HG02885 (cell line): ENCODE measurements around the gene ITGAV.

Experiments
- ATAC-seq: cut with Tn5 transposase; IDR thresholded peaks from one replicate; pipeline ENCODE4 v1.9.1; 2021; ENCODE audit warnings: mild to moderate bottlenecking; ENCODE audit not compliant: unreplicated experiment, poor library complexity

ITGAV gene

GRCh38 chr2:186572705-186573104, 17.2 kb upstream of the ITGAV start:
- no peak for ATAC-seq

DNA sequence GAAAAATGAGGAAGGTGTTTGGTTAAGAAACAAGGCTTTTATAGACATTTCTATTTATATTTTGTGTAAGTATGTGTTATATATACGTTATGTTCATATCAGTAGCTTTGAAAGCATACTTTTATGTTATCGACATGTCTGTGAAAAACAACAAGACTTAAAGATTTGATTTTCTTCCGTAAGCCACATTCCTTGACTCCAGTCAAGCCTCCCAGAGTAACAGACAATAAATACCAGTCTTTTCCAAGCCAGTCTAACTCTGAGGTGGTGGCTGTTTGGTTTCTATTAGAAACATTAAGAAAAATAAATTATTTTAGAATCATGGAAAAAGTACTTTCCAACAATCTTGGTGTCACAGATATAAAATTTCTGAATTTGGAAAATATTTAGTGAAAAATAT, 16.3 kb upstream of the ITGAV start:
- no peak for ATAC-seq

DNA sequence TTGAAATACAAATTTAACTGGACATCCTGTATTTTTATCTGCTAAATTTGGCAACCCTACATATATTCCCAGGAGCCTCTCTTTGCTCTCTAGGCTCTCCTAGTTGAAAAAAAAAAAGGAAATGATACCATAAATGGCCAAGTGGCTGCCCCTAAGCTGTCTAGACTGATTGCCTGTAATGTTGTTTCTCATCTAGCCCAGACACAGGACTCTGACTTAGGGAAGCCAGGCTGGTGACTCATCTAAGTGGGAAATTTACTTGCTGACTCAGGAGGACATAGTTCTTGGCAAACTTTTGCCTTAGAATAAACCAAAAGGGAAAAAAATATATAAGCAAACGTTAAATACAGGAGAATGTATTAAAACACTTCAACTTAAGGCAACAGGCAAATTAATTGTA, 14.6 kb upstream of the ITGAV start:
- no peak for ATAC-seq

- no peak for ATAC-seq
Observed at GRCh38 chr2:186575856-186576255, 14.0 kb upstream of the ITGAV start.

- ATAC-seq: no peak
Observed at GRCh38 chr2:186576614-186577013, 13.2 kb upstream of the ITGAV start.

GRCh38 chr2:186582698-186583097, 7.2 kb upstream of the ITGAV start:
- no peak for ATAC-seq

DNA sequence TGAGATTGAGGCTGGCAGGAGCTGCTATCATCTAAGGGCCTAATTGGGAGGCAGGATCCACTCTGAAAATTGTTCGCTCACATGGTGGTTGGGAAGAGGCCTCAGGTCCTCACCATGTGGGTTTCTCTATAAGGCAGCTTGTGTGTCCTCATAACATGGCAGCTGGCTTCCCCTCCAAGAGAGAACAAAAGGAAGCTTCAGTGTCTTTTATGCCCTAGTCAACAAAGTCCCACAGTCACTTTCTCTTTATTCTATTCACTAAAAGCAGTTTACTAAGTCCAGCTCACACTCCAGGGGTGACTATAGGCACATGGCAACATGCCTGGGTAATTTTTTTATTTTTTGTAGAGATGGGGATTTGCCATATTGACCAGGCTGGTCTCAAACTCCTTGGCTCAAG, 5.8 kb upstream of the ITGAV start:
- ATAC-seq: no peak

DNA sequence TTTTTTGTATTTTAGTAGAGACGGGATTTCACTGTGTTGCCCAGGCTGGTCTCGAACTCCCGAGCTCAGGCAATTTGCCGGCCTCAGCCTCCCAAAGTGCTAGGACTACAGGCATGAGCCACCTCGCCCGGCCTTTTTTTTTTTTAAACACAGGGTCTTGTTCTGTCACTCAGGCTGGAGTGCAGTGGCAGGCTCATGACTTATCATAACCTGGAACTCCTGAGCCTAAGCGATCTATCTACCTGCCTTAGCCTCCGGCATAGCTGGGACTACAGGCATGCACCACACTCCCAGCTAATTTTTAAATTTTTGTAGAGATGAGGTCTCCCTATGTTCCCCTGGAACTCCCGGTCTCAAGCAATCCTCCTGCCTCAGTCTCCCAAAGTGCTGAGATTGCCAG, 1.4 kb upstream of the ITGAV start:
- ATAC-seq: no peak

GRCh38 chr2:186588940-186589611, 780 bp upstream of the ITGAV start:
- no peak for ATAC-seq

DNA sequence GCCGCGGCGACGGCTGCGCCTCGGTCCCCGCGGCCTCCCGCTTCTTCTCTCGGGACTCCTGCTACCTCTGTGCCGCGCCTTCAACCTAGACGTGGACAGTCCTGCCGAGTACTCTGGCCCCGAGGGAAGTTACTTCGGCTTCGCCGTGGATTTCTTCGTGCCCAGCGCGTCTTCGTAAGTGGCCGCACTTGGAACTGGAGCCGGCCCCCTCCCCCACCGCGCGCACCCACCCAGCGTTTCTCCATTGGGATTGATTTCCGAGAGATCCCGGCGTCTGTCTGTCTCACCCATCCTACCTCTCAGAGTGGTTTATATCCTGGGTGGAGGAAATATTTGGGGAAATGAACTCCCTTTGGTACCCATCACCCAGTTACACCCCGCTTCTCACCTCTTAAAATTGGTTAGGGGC, 498 bp downstream of the ITGAV start:
- ATAC-seq: no peak

GRCh38 chr2:186590759-186591505, 1.1 kb downstream of the ITGAV start:
- ATAC-seq: peak; percentile 27

DNA sequence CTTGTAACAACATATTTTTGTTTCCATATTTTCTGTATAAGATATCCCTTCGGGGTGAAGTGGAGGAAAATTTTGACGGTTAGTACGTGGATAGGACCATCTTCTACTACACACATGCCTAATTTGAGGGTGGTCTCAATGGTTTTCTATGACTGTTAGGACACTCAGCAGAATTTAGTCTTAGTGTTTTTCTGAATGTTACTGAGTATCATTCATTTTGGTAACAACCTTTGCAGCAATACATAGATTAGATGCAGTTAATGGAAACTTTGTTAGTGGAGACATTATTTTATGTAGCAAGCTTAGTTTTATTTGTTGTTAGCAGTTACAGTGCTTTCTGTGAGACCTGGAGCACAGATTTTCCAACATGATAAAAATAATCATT, 1.6 kb downstream of the ITGAV start:
- ATAC-seq: no peak

DNA sequence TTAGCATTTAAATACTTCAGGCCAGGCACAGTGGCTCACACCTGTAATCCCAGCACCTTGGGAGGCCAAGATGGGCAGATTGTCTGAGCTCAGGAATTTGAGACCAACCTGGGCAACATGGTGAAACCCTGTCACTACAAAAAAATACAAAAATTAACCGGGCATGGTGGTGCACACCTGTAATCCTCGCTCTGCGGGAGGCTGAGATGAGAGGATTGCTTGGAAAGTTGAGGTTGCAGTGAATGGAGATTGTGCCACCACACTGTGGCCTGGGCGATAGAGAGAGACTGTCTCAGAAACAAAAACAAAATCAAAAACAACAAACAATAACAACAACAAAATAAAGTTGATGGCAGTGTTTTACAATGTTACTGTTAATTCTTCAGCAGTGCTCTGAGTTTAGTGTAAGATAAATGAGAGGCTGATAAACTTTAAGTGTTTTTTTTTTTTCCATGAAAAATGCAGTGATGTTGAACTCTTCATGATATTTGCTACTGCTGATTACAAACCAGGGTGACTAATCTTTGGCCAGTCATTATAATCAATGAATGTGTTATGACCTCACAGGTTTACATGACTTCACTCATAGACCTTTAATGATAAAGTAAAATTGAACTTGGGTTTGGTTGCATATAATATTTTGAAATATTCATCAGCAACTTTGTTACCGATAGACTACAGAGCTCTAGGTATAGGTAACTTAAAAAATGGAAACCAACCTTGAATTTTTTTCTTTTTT, 2.5 kb downstream of the ITGAV start:
- ATAC-seq: no peak

GRCh38 chr2:186593523-186593922, 3.7 kb downstream of the ITGAV start:
- no peak for ATAC-seq

DNA sequence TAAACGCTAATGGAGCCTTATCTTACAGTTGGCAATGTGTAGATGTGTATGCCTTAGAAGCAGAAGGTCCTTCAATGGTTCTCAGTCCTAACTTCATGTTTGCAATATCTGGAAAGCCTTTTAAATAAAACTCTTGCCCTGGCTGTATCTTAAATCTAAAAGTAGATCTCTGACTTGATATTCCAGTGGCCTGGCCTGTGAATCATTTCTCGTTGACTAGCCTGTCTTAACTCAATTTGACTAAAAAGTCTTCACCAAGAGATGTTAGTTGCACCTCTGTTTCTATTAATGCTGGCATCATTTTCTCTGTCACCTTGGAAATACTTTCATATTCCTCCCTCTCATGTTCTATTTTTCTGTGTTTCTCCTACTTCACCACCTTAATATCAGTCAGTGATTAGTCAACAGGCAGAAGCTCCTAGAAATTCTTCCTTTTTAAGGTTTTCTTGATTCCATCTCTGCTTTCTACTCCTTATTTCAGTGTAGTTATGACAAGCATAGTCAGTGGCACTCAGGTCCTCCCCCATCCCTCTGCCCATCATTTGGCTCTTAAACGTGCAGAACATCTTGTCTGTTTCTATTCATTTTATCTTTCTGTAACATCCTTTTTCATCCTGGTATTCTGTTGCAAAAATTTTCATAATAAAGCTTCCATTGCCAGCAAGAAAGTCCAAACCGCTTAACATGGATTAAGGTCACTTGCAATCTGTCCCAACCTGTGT, 4.3 kb downstream of the ITGAV start:
- ATAC-seq: no peak

GRCh38 chr2:186595219-186595618, 5.4 kb downstream of the ITGAV start:
- no peak for ATAC-seq

DNA sequence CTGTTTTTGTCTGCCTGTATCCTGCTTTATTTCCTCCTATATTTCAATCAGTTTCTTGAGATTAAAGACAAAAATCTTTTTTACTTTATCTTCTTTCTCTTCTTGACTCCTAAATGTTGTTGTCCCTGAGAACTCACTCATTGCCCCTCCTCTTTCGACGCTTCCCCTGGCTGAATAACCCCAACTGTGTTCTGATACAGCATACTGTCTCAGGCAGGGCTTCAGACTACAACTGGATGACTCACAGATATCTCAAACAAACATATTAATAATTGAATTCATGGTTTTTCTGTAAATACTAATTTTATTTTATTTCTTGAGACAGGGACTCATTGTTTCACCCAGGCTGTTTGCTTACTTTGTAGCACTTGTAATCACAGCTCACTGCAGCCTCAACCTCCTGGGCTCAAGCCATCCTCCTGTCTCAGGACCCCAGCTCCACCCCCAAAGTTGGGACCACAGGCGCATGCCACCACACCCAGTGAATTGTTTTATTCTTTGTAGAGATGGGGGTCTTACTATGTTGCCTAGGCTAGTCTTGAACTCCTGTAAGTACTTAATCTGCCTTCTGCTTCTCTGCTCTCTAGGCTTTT, 9.4 kb downstream of the ITGAV start:
- no peak for ATAC-seq

- no peak for ATAC-seq
Observed at GRCh38 chr2:186603286-186603685, 13.4 kb downstream of the ITGAV start.

GRCh38 chr2:186605041-186605440, 15.2 kb downstream of the ITGAV start:
- ATAC-seq: no peak

GRCh38 chr2:186607660-186608324, 17.9 kb downstream of the ITGAV start:
- ATAC-seq: no peak
